NCI-H128 (cell line): ENCODE results near the gene DVL1.

Experiments used
- DNase-seq: peaks from one replicate; lab custom pipeline; 2025; ENCODE audit not compliant: unreplicated experiment; lab: John Stamatoyannopoulos, UW

The DVL1 gene

DNA sequence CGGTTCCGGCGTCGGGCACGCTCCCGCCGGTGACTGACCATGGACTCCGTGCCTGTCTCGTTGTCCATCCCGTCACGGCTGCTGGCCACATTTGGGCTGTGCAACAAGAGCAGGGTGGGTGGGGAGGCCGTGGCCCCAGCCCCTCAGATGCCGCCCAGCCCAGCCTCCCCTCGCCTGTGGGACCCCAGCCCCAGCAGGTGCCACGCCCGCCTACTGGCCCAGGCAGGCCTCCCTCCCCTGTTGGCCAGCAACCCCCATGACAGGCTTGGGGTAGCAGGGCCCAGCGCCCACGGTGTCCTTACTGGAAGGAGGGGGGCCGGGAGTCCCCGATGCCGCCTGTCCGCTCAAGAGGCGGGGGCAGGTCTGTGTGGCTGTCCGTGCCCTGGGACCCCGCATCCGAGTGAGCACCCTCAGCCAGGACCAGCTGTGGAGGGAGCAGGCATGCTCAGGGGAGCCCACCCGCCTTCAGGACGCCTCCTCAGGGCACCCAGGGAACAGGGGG is 7.1 kb downstream of the DVL1 start:
- no peak for DNase-seq

GRCh38 chr1:1341549-1342021 is 7.6 kb downstream of the DVL1 start:
- no peak for DNase-seq

GRCh38 chr1:1340791-1341548 is 8.2 kb downstream of the DVL1 start:
- DNase-seq = no peak

DNA sequence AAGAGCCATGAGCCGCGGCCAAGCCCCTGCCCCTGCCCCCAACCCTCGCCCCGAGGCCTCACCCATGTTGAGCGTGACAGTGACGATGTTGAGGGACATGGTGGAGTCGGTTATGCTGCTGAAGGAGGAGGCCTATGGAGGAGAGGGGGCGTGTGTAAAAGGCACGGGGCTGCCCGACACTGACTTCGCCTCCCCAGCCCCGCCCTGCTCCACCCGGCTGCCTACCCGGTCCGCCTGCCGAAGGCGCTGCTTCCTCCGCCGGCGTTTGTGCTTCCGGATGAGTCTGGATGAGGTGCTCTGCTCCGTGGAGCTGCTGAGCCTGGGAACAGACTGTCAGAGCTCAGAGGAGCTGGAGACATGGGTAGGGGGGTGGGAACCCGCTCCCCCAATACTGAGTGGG is 9.0 kb downstream of the DVL1 start:
- no peak for DNase-seq

GRCh38 chr1:1338278-1338677 is 10.9 kb downstream of the DVL1 start:
- DNase-seq = no peak

- DNase-seq = no peak
Measured at GRCh38 chr1:1337793-1338147, 11.4 kb downstream of the DVL1 start.

- DNase-seq = no peak
Measured at GRCh38 chr1:1336931-1337792, 12.1 kb downstream of the DVL1 start.

GRCh38 chr1:1336446-1336845 is 12.8 kb downstream of the DVL1 start:
- no peak for DNase-seq

DNA sequence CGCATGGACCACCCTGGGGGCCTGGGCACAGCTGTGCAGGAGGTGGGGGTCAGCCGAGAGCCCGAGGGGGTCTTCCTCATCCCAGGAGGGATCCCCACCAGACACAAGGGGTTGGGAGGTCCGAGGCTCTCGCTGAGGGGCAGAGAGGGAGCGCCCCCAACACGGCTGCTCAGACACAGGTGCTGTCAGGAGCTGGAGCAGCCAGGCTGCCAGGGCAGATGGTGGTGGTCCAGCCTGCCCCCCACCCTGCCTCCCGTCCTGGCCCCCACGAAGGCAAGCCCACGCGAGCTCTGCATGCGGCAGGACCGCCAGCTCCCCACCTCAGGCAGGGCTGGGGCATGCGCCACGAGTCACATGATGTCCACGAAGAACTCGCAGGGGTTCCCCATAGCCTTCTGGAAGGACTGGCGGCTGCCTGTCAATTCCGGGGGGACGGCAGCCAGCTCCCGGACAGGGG is 13.4 kb downstream of the DVL1 start:
- DNase-seq = no peak

DNA sequence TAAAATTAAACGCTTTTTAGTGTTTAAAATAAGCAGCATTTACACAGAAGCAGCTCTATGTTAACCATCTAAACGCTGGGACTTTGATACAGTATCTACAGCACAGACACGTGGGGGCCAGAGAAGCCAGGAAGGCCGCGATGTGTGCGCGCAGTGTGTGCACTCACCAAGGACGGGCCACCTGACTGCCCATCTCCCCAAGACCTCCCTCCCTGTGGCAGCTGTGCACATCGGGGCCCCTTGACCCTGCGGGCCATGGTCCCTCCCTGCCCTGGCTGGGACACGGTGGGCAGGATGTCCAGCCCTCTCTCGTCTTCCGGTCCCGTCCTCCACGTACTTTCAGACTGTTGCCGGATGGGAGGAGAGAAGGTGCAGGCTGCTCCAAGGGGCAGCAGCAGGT is 13.9 kb downstream of the DVL1 start:
- no peak for DNase-seq

DNA sequence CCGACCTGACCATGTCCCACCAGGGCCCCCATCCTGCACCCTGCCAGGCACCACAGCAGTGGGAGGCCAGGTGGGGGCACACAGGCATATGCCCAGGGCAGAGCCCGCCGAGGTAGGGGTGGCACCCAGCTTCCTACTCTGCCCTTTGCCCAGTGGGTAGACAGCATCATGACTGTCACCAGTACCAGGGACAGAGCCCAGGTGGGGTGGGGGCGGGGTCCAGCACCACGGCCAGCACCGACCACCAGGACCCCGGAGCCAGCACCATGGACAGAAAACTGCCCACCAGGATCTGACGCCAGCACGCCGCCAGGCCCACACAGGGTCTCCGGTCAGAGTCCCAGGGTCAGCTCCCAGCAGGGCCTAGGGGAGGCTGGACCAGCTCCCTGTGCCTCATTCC is 14.4 kb downstream of the DVL1 start:
- no peak for DNase-seq

GRCh38 chr1:1333551-1334241 is 15.5 kb downstream of the DVL1 start:
- DNase-seq = no peak

DNA sequence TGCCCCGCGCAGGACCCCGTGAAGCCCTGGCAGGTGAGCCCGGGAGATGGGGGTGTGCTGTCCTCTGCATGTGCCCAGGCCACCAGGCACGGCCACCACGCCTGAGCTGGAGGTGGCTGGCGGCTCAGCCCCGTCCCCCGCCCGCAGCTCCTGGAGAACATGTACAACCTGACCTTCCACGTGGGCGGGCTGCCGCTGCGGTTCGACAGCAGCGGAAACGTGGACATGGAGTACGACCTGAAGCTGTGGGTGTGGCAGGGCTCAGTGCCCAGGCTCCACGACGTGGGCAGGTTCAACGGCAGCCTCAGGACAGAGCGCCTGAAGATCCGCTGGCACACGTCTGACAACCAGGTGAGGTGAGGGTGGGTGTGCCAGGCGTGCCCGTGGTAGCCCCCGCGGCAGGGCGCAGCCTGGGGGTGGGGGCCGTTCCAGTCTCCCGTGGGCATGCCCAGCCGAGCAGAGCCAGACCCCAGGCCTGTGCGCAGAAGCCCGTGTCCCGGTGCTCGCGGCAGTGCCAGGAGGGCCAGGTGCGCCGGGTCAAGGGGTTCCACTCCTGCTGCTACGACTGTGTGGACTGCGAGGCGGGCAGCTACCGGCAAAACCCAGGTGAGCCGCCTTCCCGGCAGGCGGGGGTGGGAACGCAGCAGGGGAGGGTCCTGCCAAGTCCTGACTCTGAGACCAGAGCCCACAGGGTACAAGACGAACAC is 16.3 kb downstream of the DVL1 start:
- no peak for DNase-seq

DNA sequence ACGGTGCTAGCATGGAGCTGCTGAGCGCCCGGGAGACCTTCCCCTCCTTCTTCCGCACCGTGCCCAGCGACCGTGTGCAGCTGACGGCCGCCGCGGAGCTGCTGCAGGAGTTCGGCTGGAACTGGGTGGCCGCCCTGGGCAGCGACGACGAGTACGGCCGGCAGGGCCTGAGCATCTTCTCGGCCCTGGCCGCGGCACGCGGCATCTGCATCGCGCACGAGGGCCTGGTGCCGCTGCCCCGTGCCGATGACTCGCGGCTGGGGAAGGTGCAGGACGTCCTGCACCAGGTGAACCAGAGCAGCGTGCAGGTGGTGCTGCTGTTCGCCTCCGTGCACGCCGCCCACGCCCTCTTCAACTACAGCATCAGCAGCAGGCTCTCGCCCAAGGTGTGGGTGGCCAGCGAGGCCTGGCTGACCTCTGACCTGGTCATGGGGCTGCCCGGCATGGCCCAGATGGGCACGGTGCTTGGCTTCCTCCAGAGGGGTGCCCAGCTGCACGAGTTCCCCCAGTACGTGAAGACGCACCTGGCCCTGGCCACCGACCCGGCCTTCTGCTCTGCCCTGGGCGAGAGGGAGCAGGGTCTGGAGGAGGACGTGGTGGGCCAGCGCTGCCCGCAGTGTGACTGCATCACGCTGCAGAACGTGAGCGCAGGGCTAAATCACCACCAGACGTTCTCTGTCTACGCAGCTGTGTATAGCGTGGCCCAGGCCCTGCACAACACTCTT is 17.0 kb downstream of the DVL1 start:
- DNase-seq = no peak

GRCh38 chr1:1331068-1331965 is 17.9 kb downstream of the DVL1 start, which contains the start of gene TAS1R3:
TAS1R3 (plus strand) TSS chr1:1331280; CDS start chr1:1331346, 66 bp downstream.
- no peak for DNase-seq

- no peak for DNase-seq
Measured at GRCh38 chr1:1330366-1331067, 18.7 kb downstream of the DVL1 start.

DNA sequence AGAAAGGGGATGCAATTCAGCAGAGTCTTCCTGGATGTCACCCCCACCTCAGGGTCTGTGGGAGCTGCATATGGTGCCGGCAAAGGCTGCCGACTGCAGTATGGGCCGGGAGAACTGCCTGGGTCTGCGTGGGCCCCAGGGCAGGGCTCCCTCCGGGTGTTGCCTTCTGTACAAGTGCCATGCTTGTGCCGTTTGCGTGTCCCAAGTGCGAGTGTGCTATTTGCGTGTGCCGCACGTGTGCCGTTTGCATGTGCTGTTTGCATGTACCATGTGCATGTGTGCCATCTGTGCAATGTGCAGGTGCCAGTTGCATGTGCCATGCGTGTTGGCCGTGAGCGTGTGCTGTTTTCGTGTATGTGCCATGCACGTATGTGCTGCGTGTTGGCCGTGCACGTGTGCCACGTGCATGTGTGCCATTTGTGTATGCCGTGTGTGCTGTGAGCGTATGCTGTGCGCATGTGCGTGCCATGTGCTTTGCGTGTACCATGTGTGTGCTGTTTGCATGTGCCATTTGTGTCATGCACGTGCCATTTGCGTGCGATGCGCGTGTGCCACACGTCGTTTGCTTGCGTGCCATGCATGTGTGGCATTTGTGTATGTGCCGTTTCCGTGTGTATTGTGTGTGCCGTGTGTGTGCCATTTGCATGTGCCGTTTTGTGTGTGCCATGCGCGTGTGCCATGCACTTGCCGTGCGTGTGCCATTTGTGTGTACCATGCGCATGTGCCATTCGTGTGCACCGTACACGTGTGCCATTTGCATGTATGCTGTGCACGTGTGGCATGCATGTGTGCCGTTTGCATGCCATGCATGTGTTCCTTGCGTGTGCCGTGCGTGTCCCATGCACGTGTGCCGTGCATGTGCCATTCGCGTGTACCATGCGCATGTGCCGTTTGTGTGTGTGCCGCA is 19.7 kb downstream of the DVL1 start:
- no peak for DNase-seq
